HG02678 (cell line): ENCODE results near the gene DNM3.

Source experiments
- ATAC-seq: cut with Tn5 transposase; IDR thresholded peaks from one replicate; pipeline ENCODE4 v1.9.1; 2021; ENCODE audit warnings: mild to moderate bottlenecking, moderate library complexity; ENCODE audit not compliant: unreplicated experiment

DNM3 gene

GRCh38 chr1:172378109-172378760 lies 536.9 kb downstream of the DNM3 start:
- no peak for ATAC-seq

GRCh38 chr1:172380441-172381244 lies 539.3 kb downstream of the DNM3 start:
- ATAC-seq = peak; percentile 93

GRCh38 chr1:172381946-172382345 lies 540.6 kb downstream of the DNM3 start:
- ATAC-seq = no peak

- no peak for ATAC-seq
Measured at GRCh38 chr1:172382406-172382805, 541.1 kb downstream of the DNM3 start.

GRCh38 chr1:172382990-172383389 lies 541.7 kb downstream of the DNM3 start:
- ATAC-seq = no peak

GRCh38 chr1:172383536-172383935 lies 542.2 kb downstream of the DNM3 start:
- no peak for ATAC-seq

GRCh38 chr1:172384656-172385055 lies 543.4 kb downstream of the DNM3 start:
- no peak for ATAC-seq

- ATAC-seq = no peak
Measured at GRCh38 chr1:172386046-172386445, 544.7 kb downstream of the DNM3 start.

- no peak for ATAC-seq
Measured at GRCh38 chr1:172388490-172388889, 547.2 kb downstream of the DNM3 start.

GRCh38 chr1:172390301-172390682 lies 549.0 kb downstream of the DNM3 start:
- ATAC-seq = no peak

- ATAC-seq = peak; percentile 66
Measured at GRCh38 chr1:172390683-172391551, 549.6 kb downstream of the DNM3 start.

- no peak for ATAC-seq
Measured at GRCh38 chr1:172391976-172392375, 550.7 kb downstream of the DNM3 start.

GRCh38 chr1:172393354-172393753 lies 552.1 kb downstream of the DNM3 start:
- no peak for ATAC-seq

- ATAC-seq = peak; percentile 87
Measured at GRCh38 chr1:172394141-172394751, 552.9 kb downstream of the DNM3 start.

GRCh38 chr1:172394811-172395210 lies 553.5 kb downstream of the DNM3 start:
- no peak for ATAC-seq

- no peak for ATAC-seq
Measured at GRCh38 chr1:172395576-172395975, 554.3 kb downstream of the DNM3 start.

GRCh38 chr1:172397221-172397620 lies 555.9 kb downstream of the DNM3 start:
- ATAC-seq = no peak

- ATAC-seq = no peak
Measured at GRCh38 chr1:172397633-172398032, 556.3 kb downstream of the DNM3 start.

GRCh38 chr1:172398193-172398592 lies 556.9 kb downstream of the DNM3 start:
- ATAC-seq = no peak

GRCh38 chr1:172398970-172399755 lies 557.9 kb downstream of the DNM3 start:
- peak; percentile 36 for ATAC-seq
